GM18499 (cell line): ENCODE data around the gene ADGRL4.

Experiments
- ATAC-seq: cut with Tn5 transposase; IDR thresholded peaks from one replicate; pipeline ENCODE4 v1.9.1; 2021; ENCODE audit warnings: moderate number of reproducible peaks; ENCODE audit not compliant: insufficient read depth, unreplicated experiment

Gene ADGRL4

DNA sequence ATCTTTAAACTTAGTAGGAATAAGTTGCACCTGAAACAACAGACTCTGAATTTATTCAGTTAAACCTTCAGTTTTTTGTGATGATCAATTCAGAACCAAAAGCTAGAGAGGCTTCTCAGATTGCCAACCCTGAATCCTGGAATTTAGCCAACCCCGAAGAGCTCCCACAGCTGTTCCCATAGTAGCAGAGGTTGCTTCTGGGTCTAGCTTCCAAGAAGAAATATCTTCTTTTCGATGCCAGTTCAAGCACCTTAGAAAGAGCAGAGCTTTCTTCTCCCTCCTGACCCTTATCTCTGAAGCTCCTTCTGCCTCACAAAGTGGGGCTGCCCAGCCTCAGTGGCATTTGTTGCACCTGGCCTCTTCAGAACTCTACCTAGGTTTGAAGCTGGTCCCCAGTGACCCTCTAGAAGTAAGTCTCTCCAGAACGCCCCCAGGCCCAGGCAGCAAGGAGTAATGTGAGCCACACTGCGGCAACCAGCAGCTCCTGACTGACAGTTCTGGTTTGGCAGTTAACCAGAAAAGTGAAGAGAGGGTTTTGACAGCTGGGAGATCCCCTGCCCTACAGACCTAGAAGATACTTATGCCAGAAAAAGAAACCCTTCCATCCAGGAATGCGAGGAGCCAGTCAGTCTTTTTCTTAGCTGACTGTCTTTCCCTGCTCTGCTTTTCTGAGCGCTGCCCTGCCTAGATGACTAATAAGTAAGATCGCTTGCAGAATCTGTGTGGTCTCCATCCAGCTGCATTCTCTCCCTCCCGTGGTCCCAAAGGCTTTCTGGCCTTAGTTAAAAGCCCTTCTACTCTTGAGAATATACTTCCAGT lies 165.9 kb downstream of the ADGRL4 start:
- ATAC-seq = no peak
